ENCODE measurements around the gene PUDP.
"Not testable (repeated sequence)": the region's sequence is repeated elsewhere in the genome, so short reads cannot be mapped to it uniquely, and the experiment has no call there.

The PUDP gene

GRCh38 chrX:7109049-7109531, 38.9 kb downstream of the PUDP start:
- no peak for DNase-seq

- no peak for DNase-seq
Observed at GRCh38 chrX:7108030-7108429, 39.9 kb downstream of the PUDP start.

- DNase-seq, result no peak
Observed at GRCh38 chrX:7106649-7107048, 41.3 kb downstream of the PUDP start.

GRCh38 chrX:7102119-7102518, 45.8 kb downstream of the PUDP start:
- DNase-seq, result no peak

- DNase-seq, result no peak
Observed at GRCh38 chrX:7100022-7100421, 47.9 kb downstream of the PUDP start.

GRCh38 chrX:7095657-7096056, 52.3 kb downstream of the PUDP start:
- not testable (repeated sequence) for DNase-seq

GRCh38 chrX:7093305-7093704, 54.6 kb downstream of the PUDP start:
- DNase-seq, result no peak

- DNase-seq, result no peak
Observed at GRCh38 chrX:7092543-7092942, 55.4 kb downstream of the PUDP start.

- DNase-seq, result no peak
Observed at GRCh38 chrX:7091923-7092322, 56.0 kb downstream of the PUDP start.

GRCh38 chrX:7090641-7091040, 57.3 kb downstream of the PUDP start:
- no peak for DNase-seq

GRCh38 chrX:7088968-7089615, 58.9 kb downstream of the PUDP start:
- no peak for DNase-seq

GRCh38 chrX:7086384-7086783, 61.6 kb downstream of the PUDP start:
- no peak for DNase-seq

- DNase-seq, result no peak
Observed at GRCh38 chrX:7085879-7086278, 62.1 kb downstream of the PUDP start.

- no peak for DNase-seq
Observed at GRCh38 chrX:7084841-7085240, 63.1 kb downstream of the PUDP start.

GRCh38 chrX:7083468-7084396, 64.2 kb downstream of the PUDP start:
- DNase-seq, result no peak

- DNase-seq, result no peak
Observed at GRCh38 chrX:7083021-7083420, 64.9 kb downstream of the PUDP start.

- DNase-seq, result no peak
Observed at GRCh38 chrX:7082556-7082955, 65.4 kb downstream of the PUDP start.

- no peak for DNase-seq
Observed at GRCh38 chrX:7077241-7078230, 70.4 kb downstream of the PUDP start.

- no peak for DNase-seq
Observed at GRCh38 chrX:7076245-7076661, 71.7 kb downstream of the PUDP start.

GRCh38 chrX:7074908-7075204, 73.1 kb downstream of the PUDP start:
- no peak for DNase-seq

- DNase-seq, result no peak
Observed at GRCh38 chrX:7074148-7074907, 73.6 kb downstream of the PUDP start.

GRCh38 chrX:7073336-7073735, 74.6 kb downstream of the PUDP start:
- no peak for DNase-seq

Data from activated gamma-delta T cell (primary cell).